Thoracic aorta (tissue), 2 donors: ENCODE data around the gene CAPN15. TPM values are rescaled to one million over a fixed set of nuclear protein-coding genes. Genes with fewer than 3 reads are reported as not detected.

ENCODE experiments used
- ATAC-seq: fragments of 150-250 bp; one replicate; pipeline ENCODE4 v1.8.0; 2017; ENCODE audit warnings: low read depth; ENCODE audit not compliant: insufficient number of reproducible peaks, low FRiP score
- DNase-seq: peaks from one replicate; pipeline ENCODE4 v3.0.0-alpha.2; 2020; ENCODE audit warnings: low spot score
- H3K27ac ChIP-seq, 2 donors: fragments of 200-600 bp; sonication (generic); 1 replicate in 1 of 2; 2 replicates in 1 of 2; pipeline ENCODE4 v1.5.1; 2016; ENCODE audit warnings: mild to moderate bottlenecking in 2 of 2, moderate library complexity in 2 of 2
- H3K27me3 ChIP-seq: fragments of 200-600 bp; sonication (generic); replicated peaks from 2 replicates; pipeline ENCODE4 v1.6.0; 2016; ENCODE audit warnings: mild to moderate bottlenecking; ENCODE audit not compliant: insufficient read depth
- H3K36me3 ChIP-seq: fragments of 200-600 bp; sonication (generic); one replicate; pipeline ENCODE4 v1.5.1; 2016
- H3K4me1 ChIP-seq, 2 donors: fragments of 200-600 bp; sonication (generic); 1 replicate in 1 of 2; 2 replicates in 1 of 2; pipeline versions ENCODE4 v1.5.1 to v1.6.0; 2016; ENCODE audit warnings: low read depth in 2 of 2, mild to moderate bottlenecking in 1 of 2; ENCODE audit not compliant: control insufficient read depth in 1 of 2
- H3K4me3 ChIP-seq: fragments of 200-600 bp; sonication (generic); 2 replicates; pipeline ENCODE4 v1.5.1; 2016; ENCODE audit warnings: mild to moderate bottlenecking
- H3K9me3 ChIP-seq: fragments of 200-600 bp; sonication (generic); 2 replicates; pipeline ENCODE4 v1.5.1; 2016
- CTCF ChIP-seq: fragments of 200-600 bp; sonication (generic); IDR thresholded peaks from one replicate; pipeline ENCODE4 v1.5.1; 2019; ENCODE audit warnings: antibody characterized with exemption
- total RNA-seq, 2 donors: library from RNA; depleted of rRNA; stranded (reverse); fragments of >200 nt; gene quantifications; one replicate each; pipeline versions ENCODE4 v1.1.0 to v1.2.3, GENCODE V29; 2016

CAPN15 gene
- total RNA-seq, 2 donors from 2014 or later: 46.2 to 96.6 TPM

- TF ChIP-seq CTCF: no peak
- Histone ChIP-seq H3K9me3 (no peaks in the 10 kb centered on the region), H3K36me3 (peaks cover 12% of the 10 kb centered on the region), H3K27me3 (no peaks in the 10 kb centered on the region), H3K4me3 (no peak overlapping the region), H3K4me1 (peaks cover 17 to 34% of the 10 kb centered on the region in 2 donors), H3K27ac (no peak overlapping the region)
- ATAC-seq (no peak), DNase-seq (no peak)
These were observed 3.1 kb upstream of the CAPN15 start for GRCh38 chr16:524274-525040.

- DNase-seq: no peak
- TF ChIP-seq CTCF: no peak
- Histone ChIP-seq H3K27me3 (no peaks in the 10 kb centered on the region), H3K27ac (no peak overlapping the region), H3K4me3 (no peak overlapping the region), H3K4me1 (peaks cover 19 to 40% of the 10 kb centered on the region in 2 donors), H3K36me3 (peaks cover 7% of the 10 kb centered on the region), H3K9me3 (no peaks in the 10 kb centered on the region)
- ATAC-seq: no peak
These were observed 2.4 kb upstream of the CAPN15 start for GRCh38 chr16:525123-525519.

- TF ChIP-seq CTCF: no peak
- Histone ChIP-seq H3K27ac (peak overlapping the region; percentile 97), H3K4me1 (peaks cover 19 to 42% of the 10 kb centered on the region in 2 donors), H3K4me3 (peak overlapping the region; percentile 81), H3K36me3 (peaks cover 2% of the 10 kb centered on the region), H3K9me3 (no peaks in the 10 kb centered on the region), H3K27me3 (no peaks in the 10 kb centered on the region)
- ATAC-seq: no peak
- no peak for DNase-seq
These were observed 1.9 kb upstream of the CAPN15 start for GRCh38 chr16:525520-526180.

GRCh38 chr16:526181-527014, 1.1 kb upstream of the CAPN15 start:
- no peak for TF ChIP-seq CTCF
- DNase-seq: no peak
- Histone ChIP-seq H3K27me3 (no peaks in the 10 kb centered on the region), H3K36me3 (no peaks in the 10 kb centered on the region), H3K9me3 (no peaks in the 10 kb centered on the region), H3K4me3 (peak overlapping the region; percentile 81), H3K27ac (peak overlapping the region; percentile 97), H3K4me1 (peaks cover 19 to 42% of the 10 kb centered on the region in 2 donors)
- no peak for ATAC-seq
